NCI-H82 treated with DMSO at 0.1 percent for 48 hours (cell line): Measurements from ENCODE around the gene CCDC40.

ENCODE experiments used
- DNase-seq: peaks from one replicate; lab custom pipeline; 2025; ENCODE audit not compliant: unreplicated experiment; lab: John Stamatoyannopoulos, UW

CCDC40 gene

GRCh38 chr17:80101011-80101945 is 64.8 kb downstream of the CCDC40 start, which contains the start of gene GAA:
Gene GAA (plus strand): TSS chr17:80101581. CDS start chr17:80104587, 3,006 bp downstream.
- DNase-seq: peak; percentile 42

GRCh38 chr17:80101946-80102663 is 65.7 kb downstream of the CCDC40 start:
- peak; percentile 23 for DNase-seq

GRCh38 chr17:80102664-80103448 is 66.4 kb downstream of the CCDC40 start:
- no peak for DNase-seq

GRCh38 chr17:80103449-80104085 is 67.1 kb downstream of the CCDC40 start:
- DNase-seq: no peak

GRCh38 chr17:80104321-80104955 is 68.0 kb downstream of the CCDC40 start:
- DNase-seq: no peak

GRCh38 chr17:80104956-80105375 is 68.5 kb downstream of the CCDC40 start:
- no peak for DNase-seq

GRCh38 chr17:80105762-80106161 is 69.3 kb downstream of the CCDC40 start:
- DNase-seq: no peak

- DNase-seq: no peak
These were observed 69.7 kb downstream of the CCDC40 start for GRCh38 chr17:80106176-80106575.

- no peak for DNase-seq
These were observed 70.3 kb downstream of the CCDC40 start for GRCh38 chr17:80106751-80107150.

GRCh38 chr17:80107231-80108021 is 71.0 kb downstream of the CCDC40 start:
- no peak for DNase-seq

GRCh38 chr17:80108036-80108971 is 71.9 kb downstream of the CCDC40 start:
- DNase-seq: no peak

- no peak for DNase-seq
These were observed 72.7 kb downstream of the CCDC40 start for GRCh38 chr17:80109066-80109660.

GRCh38 chr17:80109713-80110446 is 73.4 kb downstream of the CCDC40 start:
- DNase-seq: no peak

GRCh38 chr17:80110447-80110812 is 74.0 kb downstream of the CCDC40 start:
- DNase-seq: no peak

- no peak for DNase-seq
These were observed 74.7 kb downstream of the CCDC40 start for GRCh38 chr17:80110927-80111701.

- DNase-seq: no peak
These were observed 75.4 kb downstream of the CCDC40 start for GRCh38 chr17:80111702-80112470.
